ENCODE measurements around the gene BMP6. TPM values are rescaled to one million over a fixed set of nuclear protein-coding genes. Genes with fewer than 3 reads are reported as not detected.

The BMP6 gene
- total RNA-seq, 1 experiment from 2014 or later: 0.28 TPM

- no peak overlapping the region for H2BK5ac ChIP-seq (ENCODE audit: insufficient read length, low read length)
- no peak for DNase-seq
- WGBS (ENCODE audit: extremely low coverage, insufficient read length, low lambda C conversion rate): no CpG with 5 or more reads among the region's 5 CpGs
- no peak overlapping the region for H3K14ac ChIP-seq (ENCODE audit: insufficient read depth, low read length)
- no peak overlapping the region for H3K9ac ChIP-seq (ENCODE audit: extremely low read depth, insufficient read length, low read length)
- H3K9me3 ChIP-seq (ENCODE audit: control insufficient read depth, low read depth, low read length): no peaks in the 10 kb centered on the region
- H2BK12ac ChIP-seq (ENCODE audit: insufficient read length, low read depth, low read length): no peak overlapping the region
- no peaks in the 10 kb centered on the region for H4K20me1 ChIP-seq (ENCODE audit: control insufficient read depth, insufficient read depth, insufficient read length)
- peaks cover 8% of the 10 kb centered on the region for H3K27me3 Mint-ChIP-seq (ENCODE audit: low read depth)
- H2BK20ac ChIP-seq (ENCODE audit: low read depth, low read length, poor library complexity, severe bottlenecking): no peak overlapping the region
- no peak overlapping the region for H4K91ac ChIP-seq (ENCODE audit: insufficient read length, low read depth, low read length)
- H3K23me2 ChIP-seq (ENCODE audit: insufficient read length, low read depth, low read length, poor library complexity, severe bottlenecking): no peaks in the 10 kb centered on the region
- TF ChIP-seq CTCF (conservative IDR thresholded peaks at IDR 0.05): no peak
- H3K4me3 Mint-ChIP-seq: no peak overlapping the region
- no peak overlapping the region for H3K18ac ChIP-seq (ENCODE audit: insufficient read length, low read depth, low read length)
- no peaks in the 10 kb centered on the region for H3K27me3 ChIP-seq (ENCODE audit: insufficient read depth, low read length)
- H3K4me2 ChIP-seq (ENCODE audit: insufficient read depth, insufficient read length, low read length): no peak overlapping the region
- H3K56ac ChIP-seq (ENCODE audit: insufficient read length, low read depth, low read length): no peak overlapping the region
- no peak overlapping the region for H4K5ac ChIP-seq (ENCODE audit: insufficient read length, low read depth, low read length)
- H3K27ac Mint-ChIP-seq: no peak overlapping the region; a peak in 1 of 7 replicates
- H3K4ac ChIP-seq (ENCODE audit: low read depth, low read length): no peak overlapping the region
- no peak overlapping the region for H2AK5ac ChIP-seq (ENCODE audit: insufficient read length, low read length)
- H4K8ac ChIP-seq (replicated peaks; ENCODE audit: insufficient read length, low read depth, low read length): no peak overlapping the region
- no peak overlapping the region for H2BK120ac ChIP-seq (ENCODE audit: low read depth, low read length, poor library complexity, severe bottlenecking)
- H3T11ph ChIP-seq (ENCODE audit: low read length): no peak overlapping the region
- H3K79me2 ChIP-seq (ENCODE audit: insufficient read depth, low read length): no peaks in the 10 kb centered on the region
- H3K4me1 Mint-ChIP-seq: peaks cover 33 to 38% of the 10 kb centered on the region in 2 experiments
- H3K36me3 Mint-ChIP-seq (ENCODE audit: insufficient read depth in 1 of 3, low read depth in 3 of 3): no peaks in the 10 kb centered on the region
- H3K79me1 ChIP-seq (ENCODE audit: insufficient read depth, low read depth, low read length, poor library complexity, severe bottlenecking): no peaks in the 10 kb centered on the region
- H3K27ac ChIP-seq (ENCODE audit: insufficient read length, low read depth, low read length): no peak overlapping the region
- no peak overlapping the region for H2BK15ac ChIP-seq (ENCODE audit: low read depth, low read length)
- H3K9me3 Mint-ChIP-seq: no peaks in the 10 kb centered on the region
- H3K23ac ChIP-seq (ENCODE audit: insufficient read length, low read depth, low read length): no peak overlapping the region
- peaks cover 11% of the 10 kb centered on the region; the same call in 1 of the 2 replicates for H3K4me1 ChIP-seq (ENCODE audit: insufficient read depth, low read length)
- H2AFZ ChIP-seq (ENCODE audit: low read length): no peak overlapping the region
Observed at GRCh38 chr6:7677229-7677628, 48.7 kb upstream of the BMP6 start.
